CD14-positive monocyte (primary cell): ENCODE results near the gene EXOC6B. TPM values are rescaled to one million over a fixed set of nuclear protein-coding genes. Genes with fewer than 3 reads are reported as not detected.
A peak's percentile ranks its signal among the peaks of the same experiment; 100 is the strongest.

Experiments used
- DNase-seq, 3 donors: peaks; one replicate each; pipeline ENCODE4 v3.0.0-alpha.2; 2011 to 2022
- H2AFZ ChIP-seq: 2 replicates; pipeline ENCODE4 v1.6.0; 2012; ENCODE audit warnings: mild to moderate bottlenecking, low read depth, low read length, inconsistent platforms; ENCODE audit not compliant: insufficient read depth, poor library complexity, severe bottlenecking
- H3K27ac ChIP-seq, 2 donors: 1 replicate in 1 of 2; 2 replicates in 1 of 2; pipeline ENCODE4 v1.5.1; 2012 to 2013; ENCODE audit warnings: low read length in 2 of 2, control low read depth in 1 of 2, inconsistent platforms in 1 of 2, low read depth in 1 of 2, mild to moderate bottlenecking in 1 of 2
- H3K27me3 ChIP-seq, 2 donors: one replicate each; pipeline versions ENCODE4 v1.6.0 to v1.6.1; 2011 to 2013; ENCODE audit warnings: low read length in 2 of 2; ENCODE audit not compliant: control insufficient read depth in 2 of 2, insufficient read depth in 2 of 2
- H3K36me3 ChIP-seq, 2 donors: replicated peaks in 1 of 2; 1 replicate in 1 of 2; 2 replicates in 1 of 2; pipeline versions ENCODE4 v1.5.1 to v1.6.1; 2012 to 2013; ENCODE audit warnings: low read length in 2 of 2, control low read depth in 1 of 2, inconsistent platforms in 1 of 2, mild to moderate bottlenecking in 1 of 2; ENCODE audit not compliant: insufficient read depth in 2 of 2, control insufficient read depth in 1 of 2
- H3K4me1 ChIP-seq, 2 donors: 1 replicate in 1 of 2; 2 replicates in 1 of 2; pipeline versions ENCODE4 v1.5.1 to v1.6.1; 2012 to 2013; ENCODE audit warnings: low read length in 2 of 2, control low read depth in 1 of 2, inconsistent platforms in 1 of 2, mild to moderate bottlenecking in 1 of 2, moderate library complexity in 1 of 2; ENCODE audit not compliant: insufficient read depth in 2 of 2, control insufficient read depth in 1 of 2
- H3K4me2 ChIP-seq: replicated peaks from 2 replicates; pipeline ENCODE3; 2012; ENCODE audit warnings: low read length, moderate library complexity, mild to moderate bottlenecking; ENCODE audit not compliant: poor library complexity, severe bottlenecking; ENCODE audit errors: extremely low read depth
- H3K4me3 ChIP-seq, 3 experiments: fragments of 200-600 bp in 1 of 3; sonication (generic) in 1 of 3; replicated peaks in 1 of 3; 1 replicate in 2 of 3; 2 replicates in 1 of 3; pipeline ENCODE4 v1.5.1; 2011 to 2013; ENCODE audit warnings: low read length in 3 of 3, mild to moderate bottlenecking in 3 of 3, control low read depth in 2 of 3, low read depth in 2 of 3, inconsistent platforms in 1 of 3, moderate library complexity in 1 of 3
- H3K79me2 ChIP-seq: 2 replicates; pipeline ENCODE4 v1.6.0; 2012; ENCODE audit warnings: mild to moderate bottlenecking, control low read depth, inconsistent platforms, low read length, moderate library complexity; ENCODE audit not compliant: insufficient read depth
- H3K9ac ChIP-seq: 2 replicates; pipeline ENCODE4 v1.6.0; 2017; ENCODE audit warnings: low read length, mild to moderate bottlenecking; ENCODE audit not compliant: insufficient read depth, poor library complexity, severe bottlenecking
- H3K9me3 ChIP-seq, 2 donors: replicated peaks in 1 of 2; 1 replicate in 1 of 2; 2 replicates in 1 of 2; pipeline versions ENCODE4 v1.5.1 to v1.6.1; 2012 to 2013; ENCODE audit warnings: low read length in 2 of 2, control low read depth in 1 of 2; ENCODE audit not compliant: control insufficient read depth in 1 of 2, insufficient read depth in 1 of 2
- H4K20me1 ChIP-seq: 2 replicates; pipeline ENCODE4 v1.6.0; 2012; ENCODE audit warnings: mild to moderate bottlenecking, low read length, control low read depth, moderate library complexity; ENCODE audit not compliant: insufficient read depth
- H3K27ac Mint-ChIP-seq, 7 donors: one replicate each; pipeline ENCODE4 v1.8.0; 2020; ENCODE audit warnings: mild to moderate bottlenecking in 7 of 7, mixed read lengths in 7 of 7, moderate library complexity in 6 of 7, inconsistent platforms in 2 of 7
- H3K27me3 Mint-ChIP-seq, 3 donors: one replicate each; pipeline ENCODE4 v1.8.0; 2021 to 2022; ENCODE audit warnings: low read depth in 3 of 3, mild to moderate bottlenecking in 3 of 3, mixed read lengths in 3 of 3, moderate library complexity in 3 of 3, inconsistent platforms in 1 of 3
- H3K36me3 Mint-ChIP-seq, 2 donors: one replicate each; pipeline ENCODE4 v1.8.0; 2020; ENCODE audit warnings: mixed read lengths in 2 of 2, inconsistent platforms in 1 of 2, mild to moderate bottlenecking in 1 of 2
- H3K4me1 Mint-ChIP-seq: one replicate; pipeline ENCODE4 v1.8.0; 2020; ENCODE audit warnings: mild to moderate bottlenecking, mixed read lengths
- H3K4me3 Mint-ChIP-seq, 2 donors: one replicate each; pipeline ENCODE4 v1.8.0; 2020; ENCODE audit warnings: mild to moderate bottlenecking in 2 of 2, mixed read lengths in 2 of 2, moderate library complexity in 1 of 2
- H3K9me3 Mint-ChIP-seq, 7 donors: one replicate each; pipeline ENCODE4 v1.8.0; 2020 to 2022; ENCODE audit warnings: mixed read lengths in 7 of 7, mild to moderate bottlenecking in 6 of 7, moderate library complexity in 6 of 7, inconsistent platforms in 2 of 7
- CTCF ChIP-seq: fragments of 200-600 bp; IDR thresholded peaks from one replicate; pipeline ENCODE4 v1.8.0; 2022; ENCODE audit warnings: antibody characterized with exemption, mild to moderate bottlenecking
- WGBS: methylation state at CpG from one replicate; pipeline ENCODE4 v1.1.5; 2013; ENCODE audit warnings: missing lambda C conversion rate; ENCODE audit not compliant: insufficient coverage; 5-methylcytosine and 5-hydroxymethylcytosine counted together
- intact Hi-C, 2 donors: fragments of 100-400 bp; cut with micrococcal nuclease; formaldehyde crosslinking; loops; one replicate each; pipeline versions ENCODE4 v1.15.0 to v1.15.1; 2023
- polyA plus RNA-seq, 3 donors: library from polyadenylated mRNA; depleted of rRNA in 1 of 3; unstranded in 2 of 3; stranded (reverse) in 1 of 3; fragments of 300-500 nt in 2 of 3; fragments of >200 nt in 1 of 3; fragmentation: Illumina TruSeq in 2 of 3; gene quantifications; 1 replicate in 2 of 3; 2 replicates in 1 of 3; pipeline ENCODE4 v1.2.3, GENCODE V29; 2012 to 2021

The EXOC6B gene
- polyA plus RNA-seq, 3 donors: 1.8 to 2.8 (median 2.1) TPM

- no peak for DNase-seq
- intact Hi-C loops: no loop called here
- Histone ChIP-seq H4K20me1 (no peaks in the 10 kb centered on the region), H2AFZ (no peak overlapping the region), H3K9ac (no peak overlapping the region), H3K9me3 (peaks cover 10 to 25% of the 10 kb centered on the region in 2 donors), H3K36me3 (no peaks in the 10 kb centered on the region), H3K4me2 (no peak overlapping the region), H3K4me1 (peaks cover 3 to 11% of the 10 kb centered on the region in 2 donors), H3K79me2 (no peaks in the 10 kb centered on the region), H3K27ac (no peak overlapping the region), H3K27me3 (peaks cover 43 to 66% of the 10 kb centered on the region in 2 donors), H3K4me3 (no peak overlapping the region)
- Mint-ChIP-seq H3K27me3 (peaks cover 63 to 75% (median 67%) of the 10 kb centered on the region in 3 donors), H3K9me3 (peaks cover 2 to 29% (median 18%) of the 10 kb centered on the region in 7 donors), H3K27ac (peak overlapping the region in 1 of 7 donors; percentile 31), H3K4me3 (peak overlapping the region in 1 of 2 donors; percentile 78), H3K36me3 (peaks cover 2 to 9% of the 10 kb centered on the region in 2 donors), H3K4me1 (peaks cover 24% of the 10 kb centered on the region)
- no peak for TF ChIP-seq CTCF
- 9% methylated on average over 53 of the region's 65 CpGs for WGBS
Measured at GRCh38 chr2:72143441-72144273, 682.2 kb downstream of the EXOC6B start.

DNA sequence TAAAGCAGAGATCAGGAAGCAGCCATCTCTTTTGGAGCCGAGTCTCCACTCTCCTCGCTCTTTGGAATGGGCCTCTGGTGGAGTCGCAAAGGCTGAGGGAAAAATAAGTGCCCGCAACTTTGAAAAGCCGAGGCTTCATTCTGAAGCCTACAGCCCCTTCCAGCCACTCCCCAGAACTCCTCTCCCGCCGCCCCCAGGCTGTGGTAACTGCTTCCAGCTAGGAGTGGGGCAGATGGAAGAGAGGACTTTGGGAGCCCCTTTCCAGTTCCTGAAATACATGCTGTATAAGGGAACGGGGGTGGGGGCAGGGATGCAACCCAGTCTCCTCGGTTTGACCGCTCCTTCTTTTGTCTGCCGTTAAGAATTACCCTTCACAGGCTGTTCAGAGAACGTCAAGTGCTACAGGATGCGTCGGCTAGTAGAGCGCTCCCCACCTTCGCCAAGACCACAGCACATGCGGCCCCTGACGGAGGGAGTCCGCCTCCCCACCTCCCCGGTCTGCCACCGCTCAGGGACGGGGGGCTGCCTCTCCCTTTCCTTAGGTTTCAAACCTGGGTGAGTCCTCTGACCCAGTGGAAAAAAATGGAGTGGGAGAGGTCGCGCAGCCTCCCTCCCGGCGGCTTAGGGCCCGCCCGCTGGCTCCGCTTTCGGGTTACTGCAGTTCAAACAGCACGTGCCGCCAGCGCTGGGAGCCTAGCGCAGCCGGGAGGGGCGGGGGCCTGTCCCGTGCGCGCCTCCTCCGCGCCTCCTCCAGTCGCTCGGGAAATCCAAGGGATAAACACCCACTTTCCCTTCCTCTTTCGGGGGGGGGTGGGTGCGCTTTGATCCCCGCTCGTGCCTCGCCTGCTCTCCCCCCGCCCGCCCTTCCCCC is 683.0 kb downstream of the EXOC6B start:
- H3K36me3 ChIP-seq: no peaks in the 10 kb centered on the region
- H3K4me1 ChIP-seq: peaks cover 3 to 11% of the 10 kb centered on the region in 2 donors
- H3K4me2 ChIP-seq: no peak overlapping the region
- H4K20me1 ChIP-seq: no peaks in the 10 kb centered on the region
- H3K27me3 ChIP-seq: peaks cover 38 to 59% of the 10 kb centered on the region in 2 donors
- no peak overlapping the region for H3K4me3 ChIP-seq
- no peak overlapping the region for H3K27ac ChIP-seq
- 24% methylated on average over 29 of the region's 50 CpGs for WGBS
- TF ChIP-seq CTCF: no peak
- no peak overlapping the region for H3K9ac ChIP-seq
- Mint-ChIP-seq H3K4me3 (peak overlapping the region in 1 of 2 donors; percentile 82), H3K4me1 (peaks cover 18% of the 10 kb centered on the region), H3K9me3 (peaks cover 2 to 24% (median 14%) of the 10 kb centered on the region in 7 donors), H3K27me3 (peaks cover 59 to 68% (median 60%) of the 10 kb centered on the region in 3 donors), H3K36me3 (peaks cover 0 to 5% of the 10 kb centered on the region in 2 donors), H3K27ac (no peak overlapping the region)
- no peak overlapping the region for H2AFZ ChIP-seq
- H3K9me3 ChIP-seq: peaks cover 10 to 25% of the 10 kb centered on the region in 2 donors
- intact Hi-C loops: no loop called here
- no peaks in the 10 kb centered on the region for H3K79me2 ChIP-seq
- no peak for DNase-seq
